ENCODE data around the gene ZNF764. TPM values are rescaled to one million over a fixed set of nuclear protein-coding genes. Genes with fewer than 3 reads are reported as not detected.
"Not testable (repeated sequence)": the region's sequence is repeated elsewhere in the genome, so short reads cannot be mapped to it uniquely, and the experiment has no call there.

Gene ZNF764
- total RNA-seq, 3 donors from 2014 or later: 4.0 to 8.2 (median 7.5) TPM

GRCh38 chr16:30526137-30526822 is 31.9 kb downstream of the ZNF764 start, which contains the start of gene ZNF768:
ZNF768 (minus strand) TSS chr16:30526566; CDS start chr16:30526413, 153 bp downstream.
- H3K4me1 ChIP-seq: peaks cover 0 to 10% of the 10 kb centered on the region in 2 donors
- peak; percentile 47 to 56 for DNase-seq (ENCODE audit: low spot score in 2 of 2)
- TF ChIP-seq POLR2AphosphoS5 (IDR thresholded peaks at IDR 0.05) (no peak), POLR2A (IDR thresholded peaks at IDR 0.05) (no peak), CTCF (IDR thresholded peaks at IDR 0.05) (no peak)
- H3K9me3 ChIP-seq: no peaks in the 10 kb centered on the region
- H3K27me3 ChIP-seq: no peaks in the 10 kb centered on the region
- intact Hi-C loops (cut with DNase I; ENCODE audit: low total_unique reads): loop anchor here (10.0 kb wide), 1 partner anchor 101 kb away; no protein-coding TSS in a partner anchor
- H3K4me3 ChIP-seq: peak within 1 kb of the TSS; percentile 76 to 90 (median 88)
- H3K36me3 ChIP-seq: peaks cover 6% of the 10 kb centered on the region
- H3K27ac ChIP-seq: peak within 1 kb of the TSS; percentile 97 to 98

DNA sequence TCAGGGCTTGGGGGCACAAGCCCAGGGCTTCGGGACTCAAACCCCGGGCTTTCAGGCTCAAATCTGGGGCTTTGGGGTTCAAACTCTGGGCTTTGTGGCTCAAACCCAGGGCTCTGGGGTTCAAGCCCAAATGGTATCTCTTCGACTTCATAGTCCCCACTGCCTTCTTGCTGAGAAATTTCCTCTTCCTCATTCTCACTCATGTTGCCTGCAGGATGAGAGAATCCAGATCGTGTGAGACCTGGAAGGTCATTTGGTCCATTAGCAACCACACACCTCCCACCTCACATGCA is 32.4 kb downstream of the ZNF764 start:
- Histone ChIP-seq H3K36me3 (peaks cover 6% of the 10 kb centered on the region), H3K27me3 (no peaks in the 10 kb centered on the region), H3K4me1 (peaks cover 0 to 10% of the 10 kb centered on the region in 2 donors), H3K27ac (peak overlapping the region; percentile 97 to 98), H3K4me3 (peak overlapping the region; percentile 76 to 90 (median 88)), H3K9me3 (no peaks in the 10 kb centered on the region)
- no peak for DNase-seq (ENCODE audit: low spot score in 2 of 2)
- TF ChIP-seq POLR2A (IDR thresholded peaks at IDR 0.05): no peak
- no peak for TF ChIP-seq CTCF (IDR thresholded peaks at IDR 0.05)
- TF ChIP-seq POLR2AphosphoS5 (IDR thresholded peaks at IDR 0.05): no peak
- intact Hi-C loops (cut with DNase I; ENCODE audit: low total_unique reads): loop anchor here (10.0 kb wide), 1 partner anchor 101 kb away; no protein-coding TSS in a partner anchor

GRCh38 chr16:30524575-30525568 is 33.3 kb downstream of the ZNF764 start:
- TF ChIP-seq CTCF (IDR thresholded peaks at IDR 0.05) (no peak), POLR2AphosphoS5 (IDR thresholded peaks at IDR 0.05) (no peak), POLR2A (IDR thresholded peaks at IDR 0.05) (no peak)
- Histone ChIP-seq H3K9me3 (no peaks in the 10 kb centered on the region), H3K27me3 (no peaks in the 10 kb centered on the region), H3K27ac (no peak overlapping the region), H3K4me1 (peaks cover 0 to 10% of the 10 kb centered on the region in 2 donors), H3K36me3 (peaks cover 6% of the 10 kb centered on the region), H3K4me3 (no peak overlapping the region)
- intact Hi-C loops (cut with DNase I; ENCODE audit: low total_unique reads): loop anchor here (10.0 kb wide), 1 partner anchor 100 kb away; no protein-coding TSS in a partner anchor
- no peak for DNase-seq (ENCODE audit: low spot score in 2 of 2)

DNA sequence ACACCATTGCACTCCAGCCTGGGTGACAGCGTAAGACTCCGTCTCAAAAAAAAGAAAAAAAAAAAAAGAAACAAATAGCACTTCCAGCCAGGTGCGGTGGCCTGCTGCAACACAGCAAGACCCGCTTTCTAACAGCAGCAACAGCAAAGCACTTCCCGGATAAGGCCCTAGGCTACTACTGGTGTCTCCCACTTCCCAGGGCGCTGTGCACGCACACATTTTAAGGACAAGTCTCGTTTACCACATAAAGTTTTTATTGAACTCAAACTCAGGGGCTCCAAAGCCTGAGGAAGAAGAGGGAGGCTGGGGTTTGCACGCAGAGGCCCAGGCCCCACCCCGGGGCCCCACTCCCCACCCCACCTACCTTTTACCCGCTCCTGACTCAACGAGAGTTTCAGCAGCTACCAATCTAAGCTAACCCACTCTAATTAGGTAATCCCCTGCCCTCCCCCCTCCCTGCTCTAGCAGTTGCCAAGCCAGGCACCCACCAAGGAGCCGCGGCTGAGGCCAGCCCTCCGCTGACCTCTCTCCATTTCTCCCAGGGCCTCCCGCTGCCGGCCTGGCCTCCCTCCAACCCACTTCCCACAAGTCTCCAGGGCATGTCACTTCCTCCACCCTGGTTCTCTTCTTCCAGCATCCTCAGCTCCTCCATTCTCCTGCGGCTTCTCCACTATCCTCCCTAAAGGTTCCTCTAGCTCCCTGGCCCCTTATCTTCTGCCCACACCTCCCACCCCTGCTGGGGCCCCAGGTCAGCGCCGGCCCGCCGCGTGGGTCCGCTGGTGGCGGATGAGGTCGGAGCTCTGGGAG is 34.2 kb downstream of the ZNF764 start:
- no peak for DNase-seq (ENCODE audit: low spot score in 2 of 2)
- Histone ChIP-seq H3K36me3 (peaks cover 6% of the 10 kb centered on the region), H3K27ac (no peak overlapping the region), H3K27me3 (no peaks in the 10 kb centered on the region), H3K4me1 (peaks cover 0 to 10% of the 10 kb centered on the region in 2 donors), H3K9me3 (no peaks in the 10 kb centered on the region), H3K4me3 (no peak overlapping the region)
- TF ChIP-seq CTCF (IDR thresholded peaks at IDR 0.05): no peak
- intact Hi-C loops (cut with DNase I; ENCODE audit: low total_unique reads): loop anchor here (10.0 kb wide), 1 partner anchor 99 kb away; no protein-coding TSS in a partner anchor

GRCh38 chr16:30522702-30523463 is 35.3 kb downstream of the ZNF764 start:
- H3K4me3 ChIP-seq; DNase-seq (ENCODE audit: low spot score in 2 of 2); H3K36me3 ChIP-seq; H3K27ac ChIP-seq; H3K27me3 ChIP-seq; H3K9me3 ChIP-seq; H3K4me1 ChIP-seq: not testable (repeated sequence)
- intact Hi-C loops (cut with DNase I; ENCODE audit: low total_unique reads): loop anchor here (10.0 kb wide), 1 partner anchor 98 kb away; no protein-coding TSS in a partner anchor
